G401 (cell line): ENCODE results near the gene SNAP47. TPM values are rescaled to one million over a fixed set of nuclear protein-coding genes. Genes with fewer than 3 reads are reported as not detected.
A peak's percentile ranks its signal among the peaks of the same experiment; 100 is the strongest.

Experiments
- DNase-seq: peaks from one replicate; pipeline ENCODE4 v3.0.0-alpha.2; 2015; ENCODE audit warnings: low spot score
- in situ Hi-C: cut with HindIII; loops from 2 replicates; pipeline ENCODE4 v1.10.0; 2016; ENCODE audit warnings: low sequenced_read_pairs, mixed read lengths
- total RNA-seq: library from RNA; depleted of rRNA; stranded (reverse); fragments of >200 nt; shearing (Covaris generic); gene quantifications from 2 replicates; pipeline ENCODE4 v1.2.3, GENCODE V29; 2014

The SNAP47 gene
- total RNA-seq, 1 experiment from 2014 or later, result 72.9 TPM

DNA sequence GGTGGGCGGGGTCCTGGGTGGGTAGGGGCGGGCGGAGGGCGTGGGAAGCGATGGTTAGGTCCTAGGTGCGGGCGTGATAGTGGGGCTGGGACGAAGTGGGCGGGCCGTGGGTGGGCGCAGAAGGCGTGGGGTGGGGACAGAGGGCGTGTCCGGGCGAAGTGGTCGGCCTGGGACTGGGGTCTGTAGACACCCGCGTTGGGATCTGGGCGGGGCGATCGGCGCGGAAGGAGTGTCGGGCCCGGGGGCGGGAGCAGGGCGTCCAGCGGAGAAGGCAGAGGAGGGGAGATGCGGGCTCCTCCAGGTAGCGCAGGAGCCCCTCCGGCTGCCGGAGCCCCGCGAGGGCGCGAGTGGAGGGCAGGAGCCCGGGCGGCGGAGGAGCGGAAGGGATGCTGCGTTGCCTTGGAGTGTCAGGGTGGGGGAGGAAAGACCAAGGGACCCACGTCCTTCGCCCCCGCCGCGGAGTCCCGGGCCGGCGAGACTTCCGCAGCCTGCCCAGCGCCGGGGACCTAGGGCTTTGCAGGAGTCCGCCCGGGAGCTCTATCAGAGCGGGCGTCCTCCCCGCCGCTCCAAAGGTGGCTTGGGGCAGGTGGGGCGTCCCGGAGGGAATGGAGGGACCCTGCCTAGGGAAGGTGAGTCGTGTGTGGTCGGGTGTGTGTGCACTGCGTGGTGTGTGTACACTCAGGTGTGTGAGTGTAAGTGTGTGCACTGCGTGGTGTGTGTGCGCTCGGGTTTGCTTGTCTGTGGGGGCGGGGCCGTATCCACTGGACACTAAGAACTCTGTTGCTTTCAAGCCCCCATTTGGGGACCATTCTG, 53.2 kb downstream of the SNAP47 start:
- no peak for DNase-seq
- in situ Hi-C loops, result no loop called here

DNA sequence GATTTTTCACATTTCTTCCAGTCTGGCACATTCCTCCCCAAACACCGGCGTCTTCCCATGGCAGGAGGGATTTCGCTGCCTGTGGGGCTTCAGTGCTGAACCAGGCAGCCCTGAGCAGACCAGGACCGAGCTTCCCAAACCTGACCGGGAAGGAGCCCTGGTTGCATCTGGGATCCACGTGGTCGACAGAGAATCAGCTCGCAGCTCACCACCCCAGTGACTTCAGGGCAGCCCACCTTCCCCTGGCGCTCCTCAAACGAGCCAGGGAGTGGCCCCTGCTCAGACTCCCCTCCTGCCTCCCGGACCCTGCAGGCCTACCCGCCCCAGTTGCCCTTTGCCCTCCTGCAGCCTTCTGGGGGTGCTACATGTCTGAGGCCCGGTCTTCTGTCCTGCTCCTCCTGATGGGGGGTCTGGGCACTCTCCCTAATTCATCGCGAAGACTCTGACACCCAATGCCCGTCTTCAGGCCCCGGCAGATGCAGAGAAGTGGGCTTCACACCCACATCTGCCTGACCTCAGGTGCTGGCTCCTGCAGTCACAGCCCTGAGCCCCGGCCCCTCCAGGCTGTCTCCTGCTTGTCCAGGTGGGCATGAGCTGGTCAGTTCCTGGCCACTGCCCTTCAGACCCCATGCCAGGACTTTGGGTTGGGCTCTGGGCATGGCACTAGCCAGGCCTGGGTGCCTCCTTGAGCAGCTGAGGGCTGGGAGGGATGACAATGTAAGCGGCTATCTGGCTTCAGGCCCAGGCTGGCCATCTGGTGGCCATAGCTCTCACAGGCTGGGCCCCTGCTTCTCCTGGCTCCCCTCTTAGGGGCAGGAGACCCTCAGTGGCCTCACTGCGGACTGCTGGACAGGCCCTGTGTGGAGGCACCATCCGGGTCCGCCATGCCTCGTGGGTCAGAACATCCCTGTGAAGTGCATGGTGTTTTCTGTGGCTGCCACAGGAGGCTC, 54.1 kb downstream of the SNAP47 start:
- DNase-seq, result peak; percentile 86
- in situ Hi-C loops, result no loop called here

DNA sequence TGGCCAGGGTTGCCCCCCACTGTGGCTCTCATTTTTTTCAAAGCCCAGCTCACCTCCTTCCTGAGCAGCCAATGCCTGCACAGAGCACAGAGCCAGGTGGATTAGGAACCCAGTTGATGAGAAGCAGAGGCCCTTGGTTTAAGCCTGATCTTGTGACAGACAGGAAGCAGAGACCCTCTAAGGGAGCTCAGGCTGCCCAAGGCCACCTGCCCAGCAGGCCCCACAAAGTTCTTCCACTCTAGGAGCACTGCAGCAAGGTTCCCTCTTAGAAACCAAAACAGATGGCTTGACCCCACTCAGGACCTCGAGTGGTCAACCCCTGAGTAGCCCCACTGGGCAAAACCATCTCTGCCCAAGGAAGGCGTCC, 54.8 kb downstream of the SNAP47 start:
- DNase-seq, result peak; percentile 79
- in situ Hi-C loops, result no loop called here

DNA sequence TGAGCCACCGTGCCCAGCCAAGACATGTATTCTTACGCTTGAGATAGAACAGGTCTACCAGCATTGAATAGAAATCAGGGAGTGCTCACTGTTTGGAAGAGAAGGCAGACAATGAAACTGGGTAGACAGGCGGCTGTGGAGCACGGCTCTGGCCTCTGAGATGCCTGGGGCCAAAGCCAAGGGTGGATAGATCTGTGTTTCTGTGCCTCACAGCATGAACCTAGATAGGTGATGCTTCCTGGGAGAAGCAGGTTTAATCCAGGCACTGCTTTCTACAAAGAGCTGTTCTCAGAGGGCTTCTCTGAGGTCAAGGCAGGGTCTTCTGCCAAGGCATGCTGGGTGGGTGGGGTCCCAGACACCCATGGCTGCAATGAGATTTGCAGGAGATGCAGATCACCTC, 55.6 kb downstream of the SNAP47 start:
- in situ Hi-C loops, result no loop called here
- no peak for DNase-seq

DNA sequence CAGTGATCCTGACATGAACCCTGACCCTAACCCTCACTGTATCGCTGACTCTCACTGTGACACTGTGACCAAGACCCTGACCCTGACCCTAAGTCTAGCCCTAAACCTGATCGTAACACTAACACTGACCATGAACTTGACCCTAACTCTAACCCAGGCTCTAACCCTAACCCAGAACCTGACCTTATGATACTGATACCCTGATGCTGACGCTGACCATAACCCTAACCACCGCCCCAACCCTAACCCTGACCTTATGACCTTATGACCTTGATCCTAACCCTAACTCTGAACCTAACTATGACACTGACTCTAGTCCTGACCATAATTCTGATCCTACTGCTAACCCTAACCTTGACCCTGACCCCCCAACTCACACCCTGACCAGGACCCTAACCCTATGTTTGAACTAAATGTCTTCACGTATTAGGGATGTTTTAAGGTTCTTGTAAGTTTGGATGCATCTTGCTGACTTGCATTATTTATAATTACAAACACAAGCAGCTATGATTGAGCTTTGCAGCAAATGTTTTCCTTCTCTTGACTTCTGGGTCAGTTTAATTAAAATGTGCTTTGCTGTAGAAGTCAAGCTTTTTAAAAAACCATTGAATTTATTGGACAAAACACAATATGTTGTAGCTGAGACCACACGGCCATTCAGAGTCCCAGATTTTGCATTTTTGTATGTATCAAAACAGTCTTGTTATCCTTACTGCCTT, 56.3 kb downstream of the SNAP47 start:
- no peak for DNase-seq
- in situ Hi-C loops, result no loop called here

DNA sequence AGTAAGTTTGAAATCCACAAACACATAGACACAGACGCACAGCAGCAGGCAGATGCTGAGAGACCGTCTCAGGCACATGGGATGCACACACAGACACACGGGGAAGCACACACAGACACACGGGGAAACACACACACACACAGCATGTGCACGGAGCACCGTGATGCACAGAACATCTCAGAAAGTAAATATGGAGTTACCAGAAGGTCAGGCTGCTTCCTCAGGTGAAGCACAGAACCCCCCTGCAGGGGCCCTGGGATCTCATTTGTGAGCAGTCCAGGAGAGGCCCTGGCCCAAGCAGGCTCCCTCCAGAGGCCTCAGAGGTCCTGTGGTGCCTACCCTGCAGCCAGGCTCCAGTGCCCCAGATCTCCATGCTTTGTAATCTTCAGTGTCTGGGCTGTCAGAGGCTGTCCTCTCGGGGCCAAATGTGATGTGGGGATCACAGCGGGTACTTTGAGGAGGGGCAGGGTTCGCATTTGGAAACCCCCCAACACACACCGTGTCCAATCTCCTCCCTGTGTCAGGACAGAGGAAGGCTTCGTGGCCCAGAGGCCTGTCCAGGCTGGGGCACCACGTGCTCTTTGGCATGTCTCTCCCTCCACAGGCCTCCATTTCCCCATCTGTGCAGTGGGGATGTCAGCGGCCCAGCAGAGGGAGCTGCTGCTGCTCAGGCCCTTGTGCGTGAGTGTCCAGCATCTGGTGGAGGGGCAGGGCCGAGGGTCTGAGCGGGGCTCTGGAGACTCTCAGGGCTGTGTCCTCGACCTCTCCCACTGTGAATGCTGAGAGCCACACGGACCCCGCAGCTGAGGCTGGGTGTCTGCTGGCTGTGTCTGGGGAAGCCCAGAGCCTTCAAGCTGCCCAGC, 57.2 kb downstream of the SNAP47 start:
- DNase-seq, result no peak
- in situ Hi-C loops, result no loop called here

DNA sequence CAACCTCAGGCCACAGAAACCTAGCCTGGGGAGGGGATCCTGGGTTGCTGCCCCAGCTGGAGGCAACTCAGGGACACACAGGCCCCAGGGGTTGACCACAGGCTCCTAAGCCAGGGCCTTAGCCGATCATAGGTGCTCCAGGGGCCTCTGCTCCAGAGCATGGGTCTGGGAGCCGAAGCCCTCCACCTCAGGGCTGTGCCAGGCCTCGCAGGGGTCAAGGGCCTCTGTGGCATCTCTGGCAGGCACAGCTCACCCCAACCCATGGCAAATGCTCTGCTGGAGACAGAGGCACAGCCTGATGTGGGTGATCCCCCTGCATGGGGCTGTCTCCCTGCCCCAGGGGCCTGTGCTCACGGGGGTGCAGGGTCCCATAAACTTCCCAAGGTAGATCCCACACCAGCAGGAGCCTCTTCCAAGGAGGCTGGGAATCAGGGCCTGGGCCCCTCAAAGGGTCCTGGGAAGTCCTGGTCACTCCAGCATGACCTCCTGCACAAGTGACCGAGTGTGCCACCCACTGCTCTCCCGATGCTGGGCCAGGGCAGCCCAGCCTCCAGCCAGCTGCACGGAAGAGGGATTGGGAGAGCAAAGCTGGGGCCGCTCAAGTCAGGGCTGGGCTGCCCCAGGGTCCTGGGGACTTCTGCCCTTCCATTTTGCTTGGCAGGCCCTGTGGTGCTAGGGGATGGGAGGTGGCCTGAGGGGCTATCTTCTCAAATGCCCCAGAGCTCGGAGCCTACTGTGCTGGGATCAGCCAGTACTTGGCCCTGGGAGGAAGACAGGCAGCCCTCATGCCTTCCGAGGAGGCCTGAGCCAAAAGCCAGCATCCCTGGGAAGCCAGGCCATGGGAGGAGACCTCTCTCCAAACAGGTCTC, 58.1 kb downstream of the SNAP47 start:
- in situ Hi-C loops, result no loop called here
- DNase-seq, result no peak

DNA sequence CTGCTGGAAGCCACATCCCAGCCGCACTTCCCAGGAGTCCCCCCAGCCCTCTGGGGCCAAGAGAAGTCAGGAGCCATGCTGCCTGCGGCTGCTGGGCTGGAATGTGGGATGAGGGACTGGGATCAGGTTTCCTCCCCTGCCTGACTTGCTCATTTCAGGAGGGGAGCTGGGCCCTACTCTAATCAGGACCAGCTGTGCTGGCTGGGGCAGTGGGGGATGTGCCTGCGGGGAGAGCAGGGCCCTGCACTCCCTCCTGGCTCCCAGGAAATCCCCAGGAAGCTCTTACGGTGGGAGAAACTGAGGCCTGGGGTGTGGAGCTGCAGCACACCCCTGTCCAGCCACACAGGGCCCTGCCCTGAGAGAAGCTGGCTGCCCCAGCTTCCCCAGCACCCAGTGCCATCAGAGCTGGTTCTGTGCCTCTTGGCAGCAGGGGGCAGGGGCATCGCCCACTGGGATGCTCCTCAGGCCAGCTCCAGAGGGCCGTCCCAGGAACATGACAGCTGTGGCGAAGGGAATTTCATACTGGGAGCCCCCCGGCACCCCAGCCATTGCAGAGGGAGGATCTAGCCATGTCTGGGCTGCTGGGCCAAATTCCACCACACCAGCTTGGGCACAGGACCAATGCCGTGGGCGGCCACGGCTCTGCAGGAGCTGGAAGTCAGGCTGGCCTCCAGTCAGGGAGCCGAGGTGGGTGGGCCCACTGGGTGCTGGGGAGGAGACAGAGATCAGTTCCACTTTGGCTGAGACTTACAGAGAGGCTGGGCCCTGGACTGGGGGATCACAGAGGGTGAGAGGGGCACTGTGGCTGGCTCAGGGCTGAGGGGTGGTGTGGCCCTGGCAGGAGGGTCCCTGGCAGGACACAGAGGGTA, 58.9 kb downstream of the SNAP47 start:
- in situ Hi-C loops, result no loop called here
- no peak for DNase-seq

DNA sequence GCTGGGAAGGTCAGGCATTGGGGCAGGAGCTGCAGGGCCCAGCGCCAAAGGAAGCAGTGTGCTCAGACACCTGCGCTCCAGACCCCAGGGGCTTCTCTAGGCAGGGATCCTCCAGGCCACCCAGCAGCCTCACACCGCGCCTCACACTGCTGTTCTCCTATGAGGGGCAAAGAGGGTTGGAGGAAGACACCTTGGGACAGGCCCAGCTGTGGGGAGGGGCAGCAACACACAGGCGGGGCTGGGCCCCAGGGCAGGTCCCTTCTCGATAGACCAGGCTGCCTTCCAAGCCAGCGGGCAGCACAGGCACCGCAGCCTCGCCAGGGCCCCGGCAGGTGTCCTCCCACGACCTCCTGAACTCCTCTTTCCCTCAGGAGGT, 59.6 kb downstream of the SNAP47 start:
- DNase-seq, result no peak
- in situ Hi-C loops, result no loop called here

DNA sequence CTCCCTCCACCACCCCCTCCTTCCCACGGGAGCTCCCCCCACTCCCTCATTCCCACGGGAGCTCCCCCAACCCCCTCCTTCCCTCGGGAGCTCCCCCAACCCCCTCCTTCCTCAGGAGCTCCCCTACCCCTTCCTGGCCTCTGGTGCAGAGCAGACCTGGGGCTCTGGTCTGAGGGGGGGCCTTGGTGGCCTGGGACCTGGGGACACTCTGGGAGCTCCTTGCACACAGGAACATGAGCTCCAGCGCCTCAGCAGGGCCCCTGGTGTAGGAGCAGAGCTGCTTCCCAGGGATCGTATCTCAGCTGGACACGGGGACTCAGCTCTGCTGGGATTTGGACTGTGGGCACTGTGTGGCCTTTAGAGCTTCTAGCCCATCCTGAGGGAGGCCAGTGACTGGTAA, 60.5 kb downstream of the SNAP47 start:
- no peak for DNase-seq
- in situ Hi-C loops, result no loop called here

DNA sequence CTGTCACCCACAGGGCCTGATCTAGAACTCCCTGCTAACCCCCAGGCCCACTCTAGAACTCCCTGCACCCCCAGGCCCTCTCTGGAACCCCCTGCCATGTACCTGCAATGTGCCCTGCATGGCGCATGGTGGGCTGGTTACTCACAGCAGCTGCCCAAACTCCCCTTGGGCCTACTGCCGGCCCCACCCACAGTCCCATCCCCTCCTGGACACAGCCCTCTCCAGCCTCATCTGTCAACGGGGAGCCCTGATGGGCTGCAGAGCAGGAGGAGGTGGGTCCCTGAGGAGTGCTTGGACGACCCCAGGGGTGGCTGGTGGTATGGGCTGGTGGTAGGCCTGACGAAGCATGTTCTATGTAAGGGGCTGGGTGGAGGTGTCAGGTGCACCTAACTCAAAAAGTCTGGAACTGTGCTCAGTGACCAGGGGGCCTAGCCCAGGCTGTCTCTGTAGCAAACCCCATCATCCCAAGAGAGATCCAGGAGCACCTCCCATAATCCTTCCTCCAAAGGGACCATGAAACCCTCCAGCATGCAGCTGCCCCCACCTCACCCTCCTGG, 61.2 kb downstream of the SNAP47 start:
- in situ Hi-C loops, result no loop called here

DNA sequence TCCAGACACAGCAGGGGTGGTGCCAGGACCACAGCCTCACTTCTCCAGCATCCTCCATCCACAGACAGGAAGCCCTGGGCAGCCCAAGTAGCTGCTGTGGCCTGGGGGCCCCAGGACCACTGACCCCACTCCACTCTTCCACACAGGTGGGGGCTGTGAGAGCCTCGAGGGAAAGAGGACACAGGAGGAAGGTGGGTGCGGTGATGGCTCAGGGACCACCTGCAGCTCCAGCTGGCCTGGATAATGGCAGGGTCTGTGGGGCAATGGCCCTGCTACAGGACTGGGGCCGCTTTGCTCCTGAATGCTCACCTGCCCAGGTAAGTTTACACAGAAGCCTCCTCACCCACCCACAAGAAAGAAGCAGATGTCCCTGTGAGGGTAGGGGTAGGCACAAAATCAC, 61.9 kb downstream of the SNAP47 start:
- in situ Hi-C loops, result no loop called here
- no peak for DNase-seq

More for the DNA sequence above, 61.2 kb downstream of the SNAP47 start:
- DNase-seq, result no peak

DNA sequence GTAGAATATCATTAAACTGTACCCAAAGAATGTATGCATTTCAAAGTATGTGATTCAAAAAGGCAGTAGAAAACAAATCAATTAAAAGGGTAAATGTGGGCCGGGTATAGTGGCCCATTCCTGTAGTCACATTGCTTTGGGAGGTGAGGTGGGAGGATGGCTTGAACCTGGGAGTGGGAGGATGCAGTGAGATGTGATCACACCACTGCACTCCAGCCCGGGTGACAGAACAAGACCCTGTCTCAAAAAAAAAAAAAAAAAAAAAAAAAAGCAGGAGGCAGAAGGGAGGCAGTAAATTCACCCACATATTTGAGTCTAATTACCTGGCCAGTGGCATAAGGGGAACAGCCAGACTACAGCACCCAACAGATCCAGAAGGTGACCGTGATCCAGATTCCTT, 62.4 kb downstream of the SNAP47 start:
- no peak for DNase-seq

DNA sequence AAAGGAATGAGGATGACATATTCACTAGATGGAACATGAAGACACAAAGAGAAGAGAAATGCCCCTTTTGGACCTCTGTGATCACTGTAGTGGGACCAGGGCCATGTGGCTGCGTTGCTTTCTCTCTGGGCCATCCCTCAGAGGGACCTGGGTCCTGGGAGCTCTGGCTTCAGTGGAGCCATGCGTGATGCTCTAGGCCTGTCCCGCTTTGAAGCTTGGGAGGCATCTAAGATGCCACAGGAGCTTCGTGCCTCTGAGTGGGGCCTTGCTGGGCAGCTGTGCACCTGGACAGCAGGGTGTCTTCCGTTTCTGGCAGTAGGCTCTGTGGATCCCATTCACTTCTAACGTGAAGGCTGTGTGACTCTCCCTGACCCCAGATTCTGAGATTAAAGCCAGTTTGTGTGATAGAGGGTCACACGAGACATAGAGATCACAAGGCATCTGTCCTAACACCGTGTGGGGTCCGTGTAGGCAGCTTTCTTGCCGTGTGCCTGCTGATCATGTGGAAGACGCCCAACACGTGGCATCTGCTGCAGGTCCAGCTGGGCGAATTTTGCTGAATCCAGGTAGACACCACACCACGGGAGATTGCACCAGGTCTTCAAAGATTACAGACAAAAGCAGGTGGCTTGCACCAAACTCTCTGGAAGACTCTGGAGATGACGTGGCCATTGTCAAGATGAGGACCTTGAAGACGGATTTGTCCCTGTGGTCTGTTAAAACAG, 63.0 kb downstream of the SNAP47 start:
- DNase-seq, result no peak
- in situ Hi-C loops, result no loop called here

More for the DNA sequence above, 62.4 kb downstream of the SNAP47 start:
- in situ Hi-C loops, result no loop called here

DNA sequence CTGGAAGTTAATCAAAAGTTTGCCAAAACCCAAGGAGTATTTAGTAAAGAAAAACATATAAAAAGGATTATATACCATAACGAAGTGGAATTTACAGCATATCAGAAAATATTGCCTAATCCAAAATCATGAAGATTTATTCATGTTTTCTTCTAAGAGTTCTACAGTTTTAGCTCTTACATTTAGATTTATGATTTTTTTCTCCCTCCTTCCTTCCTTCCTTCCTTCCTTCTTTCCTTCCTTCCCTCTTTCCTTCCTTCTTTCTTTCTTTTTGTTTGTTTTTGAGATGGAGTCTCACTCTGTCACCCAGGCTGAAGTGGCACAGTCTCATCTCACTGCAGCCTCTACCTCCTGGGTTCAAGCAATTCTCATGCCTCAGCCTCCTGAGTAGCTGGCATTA, 64.5 kb downstream of the SNAP47 start:
- in situ Hi-C loops, result no loop called here
- DNase-seq, result no peak

DNA sequence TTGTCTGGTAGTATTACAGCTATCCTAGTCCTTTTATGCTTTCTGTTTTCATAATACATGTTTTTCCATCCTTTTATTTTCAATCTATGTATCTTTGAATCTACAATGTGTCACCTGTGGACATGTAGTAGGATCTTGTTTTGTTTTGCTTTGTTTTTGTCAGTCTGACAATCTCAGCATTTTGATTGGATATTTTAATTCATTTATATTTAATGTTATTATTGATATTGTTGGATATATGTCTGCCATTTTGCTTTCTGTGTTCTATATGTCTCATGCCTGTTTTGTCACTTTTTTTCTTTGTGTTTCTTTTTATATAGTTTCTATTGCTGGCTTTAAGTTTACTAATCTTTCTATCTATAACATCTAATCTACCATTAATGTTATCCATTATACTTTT, 68.7 kb downstream of the SNAP47 start:
- no peak for DNase-seq
- in situ Hi-C loops, result no loop called here
